Nephron (organoid): Measurements from ENCODE around the gene FGGY.
"Not testable (repeated sequence)": the region's sequence is repeated elsewhere in the genome, so short reads cannot be mapped to it uniquely, and the experiment has no call there.

Experiments used
- H3K27ac Mint-ChIP-seq, 3 experiments: 2 replicates each; pipeline ENCODE4 v1.8.0; 2020; ENCODE audit warnings: mixed read lengths in 3 of 3, mild to moderate bottlenecking in 2 of 3, moderate library complexity in 1 of 3
- H3K27me3 Mint-ChIP-seq: 2 replicates; pipeline ENCODE4 v1.8.0; 2021; ENCODE audit warnings: low read depth, mild to moderate bottlenecking, moderate library complexity, mixed read lengths
- H3K36me3 Mint-ChIP-seq: 2 replicates; pipeline ENCODE4 v1.8.0; 2020; ENCODE audit warnings: low read depth, mixed read lengths
- H3K4me1 Mint-ChIP-seq: 2 replicates; pipeline ENCODE4 v1.8.0; 2020; ENCODE audit warnings: mixed read lengths
- H3K4me3 Mint-ChIP-seq, 3 experiments: 2 replicates each; pipeline ENCODE4 v1.8.0; 2020; ENCODE audit warnings: mild to moderate bottlenecking in 3 of 3, mixed read lengths in 3 of 3, moderate library complexity in 2 of 3
- H3K9me3 Mint-ChIP-seq: 2 replicates; pipeline ENCODE4 v1.8.0; 2020; ENCODE audit warnings: mixed read lengths
- CTCF ChIP-seq, 3 experiments: fragments of 200-600 bp; sonication (generic); IDR thresholded peaks; one replicate each; pipeline ENCODE4 v1.5.0; 2021; ENCODE audit warnings: antibody characterized with exemption in 3 of 3; ENCODE audit not compliant: unreplicated experiment in 3 of 3

The FGGY gene

GRCh38 chr1:59570524-59570923 lies 273.6 kb downstream of the FGGY start:
- TF ChIP-seq CTCF (IDR thresholded peaks at IDR 0.05; ENCODE audit: unreplicated experiment in 3 of 3) = no peak
- H3K4me1 Mint-ChIP-seq = peaks cover 6% of the 10 kb centered on the region
- H3K27ac Mint-ChIP-seq = no peak overlapping the region
- H3K4me3 Mint-ChIP-seq = no peak overlapping the region
- H3K27me3 Mint-ChIP-seq = no peaks in the 10 kb centered on the region
- H3K9me3 Mint-ChIP-seq = peaks cover 8% of the 10 kb centered on the region
- H3K36me3 Mint-ChIP-seq = peaks cover 4% of the 10 kb centered on the region

- no peaks in the 10 kb centered on the region for H3K27me3 Mint-ChIP-seq
- no peak for TF ChIP-seq CTCF (IDR thresholded peaks at IDR 0.05; ENCODE audit: unreplicated experiment in 3 of 3)
- H3K4me1 Mint-ChIP-seq = no peaks in the 10 kb centered on the region
- peaks cover 4% of the 10 kb centered on the region for H3K36me3 Mint-ChIP-seq
- no peak overlapping the region for H3K27ac Mint-ChIP-seq
- peaks cover 8% of the 10 kb centered on the region for H3K9me3 Mint-ChIP-seq
- H3K4me3 Mint-ChIP-seq = no peak overlapping the region
These were observed 277.2 kb downstream of the FGGY start for GRCh38 chr1:59574085-59574484.

- no peaks in the 10 kb centered on the region for H3K27me3 Mint-ChIP-seq
- H3K4me3 Mint-ChIP-seq = no peak overlapping the region
- H3K9me3 Mint-ChIP-seq = peaks cover 8% of the 10 kb centered on the region
- H3K4me1 Mint-ChIP-seq = no peaks in the 10 kb centered on the region
- TF ChIP-seq CTCF (IDR thresholded peaks at IDR 0.05; ENCODE audit: unreplicated experiment in 3 of 3) = no peak
- peaks cover 4% of the 10 kb centered on the region for H3K36me3 Mint-ChIP-seq
- H3K27ac Mint-ChIP-seq = no peak overlapping the region
These were observed 280.9 kb downstream of the FGGY start for GRCh38 chr1:59577774-59578173.

- no peak for TF ChIP-seq CTCF (IDR thresholded peaks at IDR 0.05; ENCODE audit: unreplicated experiment in 3 of 3)
- no peak overlapping the region for H3K27ac Mint-ChIP-seq
- peaks cover 8% of the 10 kb centered on the region for H3K9me3 Mint-ChIP-seq
- peaks cover 8% of the 10 kb centered on the region for H3K36me3 Mint-ChIP-seq
- H3K4me1 Mint-ChIP-seq = no peaks in the 10 kb centered on the region
- H3K27me3 Mint-ChIP-seq = no peaks in the 10 kb centered on the region
- no peak overlapping the region for H3K4me3 Mint-ChIP-seq
These were observed 282.3 kb downstream of the FGGY start for GRCh38 chr1:59579222-59579621.

- TF ChIP-seq CTCF (IDR thresholded peaks at IDR 0.05; ENCODE audit: unreplicated experiment in 3 of 3) = no peak
- no peak overlapping the region for H3K4me3 Mint-ChIP-seq
- peaks cover 5% of the 10 kb centered on the region for H3K36me3 Mint-ChIP-seq
- no peaks in the 10 kb centered on the region for H3K4me1 Mint-ChIP-seq
- peaks cover 10% of the 10 kb centered on the region for H3K9me3 Mint-ChIP-seq
- no peaks in the 10 kb centered on the region for H3K27me3 Mint-ChIP-seq
- H3K27ac Mint-ChIP-seq = no peak overlapping the region
These were observed 283.4 kb downstream of the FGGY start for GRCh38 chr1:59580257-59580656.

- peaks cover 14% of the 10 kb centered on the region for H3K4me1 Mint-ChIP-seq
- not testable (repeated sequence) for H3K36me3 Mint-ChIP-seq, H3K27me3 Mint-ChIP-seq, H3K27ac Mint-ChIP-seq, H3K4me3 Mint-ChIP-seq
- H3K9me3 Mint-ChIP-seq = peaks cover 23% of the 10 kb centered on the region
These were observed 295.5 kb downstream of the FGGY start for GRCh38 chr1:59592410-59592809.
